Thoracic aorta endothelial cell (primary cell): ENCODE data around the gene AKAP13. TPM values are rescaled to one million over a fixed set of nuclear protein-coding genes. Genes with fewer than 3 reads are reported as not detected.

Experiments used
- small RNA-seq: library from RNA; depleted of rRNA; stranded (forward); fragments of <200 nt; gene quantifications from one replicate; pipeline ENCODE3, GENCODE V24; 2012
- total RNA-seq: library from RNA; depleted of rRNA; stranded (reverse); fragments of >200 nt; gene quantifications from 2 replicates; pipeline ENCODE4 v1.2.3, GENCODE V29; 2012

The AKAP13 gene, protein sequence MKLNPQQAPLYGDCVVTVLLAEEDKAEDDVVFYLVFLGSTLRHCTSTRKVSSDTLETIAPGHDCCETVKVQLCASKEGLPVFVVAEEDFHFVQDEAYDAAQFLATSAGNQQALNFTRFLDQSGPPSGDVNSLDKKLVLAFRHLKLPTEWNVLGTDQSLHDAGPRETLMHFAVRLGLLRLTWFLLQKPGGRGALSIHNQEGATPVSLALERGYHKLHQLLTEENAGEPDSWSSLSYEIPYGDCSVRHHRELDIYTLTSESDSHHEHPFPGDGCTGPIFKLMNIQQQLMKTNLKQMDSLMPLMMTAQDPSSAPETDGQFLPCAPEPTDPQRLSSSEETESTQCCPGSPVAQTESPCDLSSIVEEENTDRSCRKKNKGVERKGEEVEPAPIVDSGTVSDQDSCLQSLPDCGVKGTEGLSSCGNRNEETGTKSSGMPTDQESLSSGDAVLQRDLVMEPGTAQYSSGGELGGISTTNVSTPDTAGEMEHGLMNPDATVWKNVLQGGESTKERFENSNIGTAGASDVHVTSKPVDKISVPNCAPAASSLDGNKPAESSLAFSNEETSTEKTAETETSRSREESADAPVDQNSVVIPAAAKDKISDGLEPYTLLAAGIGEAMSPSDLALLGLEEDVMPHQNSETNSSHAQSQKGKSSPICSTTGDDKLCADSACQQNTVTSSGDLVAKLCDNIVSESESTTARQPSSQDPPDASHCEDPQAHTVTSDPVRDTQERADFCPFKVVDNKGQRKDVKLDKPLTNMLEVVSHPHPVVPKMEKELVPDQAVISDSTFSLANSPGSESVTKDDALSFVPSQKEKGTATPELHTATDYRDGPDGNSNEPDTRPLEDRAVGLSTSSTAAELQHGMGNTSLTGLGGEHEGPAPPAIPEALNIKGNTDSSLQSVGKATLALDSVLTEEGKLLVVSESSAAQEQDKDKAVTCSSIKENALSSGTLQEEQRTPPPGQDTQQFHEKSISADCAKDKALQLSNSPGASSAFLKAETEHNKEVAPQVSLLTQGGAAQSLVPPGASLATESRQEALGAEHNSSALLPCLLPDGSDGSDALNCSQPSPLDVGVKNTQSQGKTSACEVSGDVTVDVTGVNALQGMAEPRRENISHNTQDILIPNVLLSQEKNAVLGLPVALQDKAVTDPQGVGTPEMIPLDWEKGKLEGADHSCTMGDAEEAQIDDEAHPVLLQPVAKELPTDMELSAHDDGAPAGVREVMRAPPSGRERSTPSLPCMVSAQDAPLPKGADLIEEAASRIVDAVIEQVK (N-terminal part only)
- total RNA-seq, result 110 and 113 TPM in 2 replicates

GRCh38 chr15:85380217-85380811 lies at the start of gene AKAP13:
Gene AKAP13, plus strand, starts transcription at chr15:85380603. Its CDS starts 105,118 bp downstream, at chr15:85485721.

DNA sequence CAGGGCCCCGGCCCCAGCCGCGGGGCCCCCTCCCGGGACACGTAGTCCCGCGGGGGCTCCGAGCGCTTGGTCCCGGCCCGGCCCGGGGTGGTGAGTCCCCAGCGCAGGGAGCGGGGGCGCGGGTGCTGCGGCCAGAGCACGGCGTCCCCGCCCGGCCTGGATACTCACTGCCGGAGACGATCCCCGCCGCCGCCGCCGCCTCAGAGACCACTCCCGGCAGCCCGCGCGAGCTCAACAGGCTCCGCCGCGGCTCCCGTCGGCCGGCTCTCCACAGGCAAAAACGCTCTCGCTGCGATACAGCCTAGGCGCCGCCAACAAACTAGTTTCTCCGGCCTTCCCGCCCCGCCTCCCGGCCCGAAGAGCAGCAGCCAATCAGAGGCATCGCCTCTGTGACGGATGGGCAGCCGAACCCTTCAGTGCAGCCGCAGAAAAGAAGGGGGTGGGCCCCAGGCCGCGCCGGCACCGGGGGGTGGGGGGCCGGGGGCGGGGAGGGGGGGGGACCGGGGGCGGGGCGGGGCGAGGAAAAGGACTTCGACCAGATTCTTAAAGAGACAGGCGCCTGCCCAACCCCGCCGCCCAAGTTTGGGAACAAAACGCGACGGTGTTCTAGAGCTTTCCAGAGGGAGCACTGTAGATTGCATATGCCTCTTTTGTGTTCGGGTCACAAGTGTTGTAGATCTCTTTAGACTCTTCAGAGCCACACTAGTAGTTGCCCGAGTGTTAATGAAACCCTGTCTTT lies 414.4 kb downstream of the AKAP13 start, which contains the start of gene KLHL25:
Gene KLHL25 (minus strand): TSS at position 328 of the 739 bp plus-strand sequence. CDS start 25,115 bp downstream, outside the sequence.

Small RNA genes within 50 kb of the gene (small RNA-seq; reads per million reads assigned to genes)
- not detected for gene AC021739.1
- 0.56 reads per million for gene MIR1276
- gene RNU6-1280P, result not detected
- not detected for gene RNU7-79P
